SK-N-SH (cell line): Measurements from ENCODE around the gene BCAN. TPM values are rescaled to one million over a fixed set of nuclear protein-coding genes. Genes with fewer than 3 reads are reported as not detected.

Experiments used
- CTCF ChIA-PET: fragments of 300-600, 350-600 bp; formaldehyde crosslinking; extraction: SDS; loops from one replicate; lab custom pipeline; 2021; lab: Yijun Ruan, JAX
- POLR2A ChIA-PET: fragments of 350-600 bp; sonication (Branson Sonifier 250); formaldehyde crosslinking; extraction: SDS; loops from one replicate; lab custom pipeline; 2020; ENCODE audit warnings: antibody characterized with exemption, inconsistent platforms; lab: Yijun Ruan, JAX
- DNase-seq: peaks from one replicate; pipeline ENCODE4 v3.0.0; 2012
- H2AFZ ChIP-seq: fragments of 200-600 bp; sonication (generic); 2 replicates; pipeline ENCODE4 v1.8.1; 2016; ENCODE audit warnings: antibody characterized with exemption, mild to moderate bottlenecking, low read depth
- H3F3A ChIP-seq: fragments of 200-600 bp; sonication (generic); replicated peaks from 2 replicates; pipeline ENCODE3; 2016; ENCODE audit warnings: antibody characterized with exemption, mild to moderate bottlenecking; ENCODE audit not compliant: insufficient read depth
- H3K27ac ChIP-seq, 2 experiments: fragments of 200-500 bp in 1 of 2; fragments of 200-600 bp in 1 of 2; sonication (Bioruptor generic) in 1 of 2; sonication (generic), shearing (Covaris generic) in 1 of 2; 2 replicates each; pipeline versions ENCODE4 v1.5.1 to v1.6.1; 2014 to 2016; ENCODE audit warnings: low read depth in 2 of 2, inconsistent platforms in 1 of 2, low read length in 1 of 2, mild to moderate bottlenecking in 1 of 2, mixed read lengths in 1 of 2
- H3K27me3 ChIP-seq: fragments of 200-600 bp; sonication (generic), shearing (Covaris generic); 2 replicates; pipeline ENCODE4 v1.6.1; 2016; ENCODE audit warnings: mixed run types; ENCODE audit not compliant: insufficient read depth
- H3K36me3 ChIP-seq, 2 experiments: fragments of 200-500 bp in 1 of 2; fragments of 200-600 bp in 1 of 2; sonication (Bioruptor generic) in 1 of 2; sonication (generic) in 1 of 2; replicated peaks in 1 of 2; 2 replicates each; pipeline versions ENCODE3 to v1.5.1; 2014 to 2016; ENCODE audit warnings: low read length in 1 of 2, mild to moderate bottlenecking in 1 of 2; ENCODE audit not compliant: insufficient read depth in 2 of 2, control insufficient read depth in 1 of 2
- H3K4me1 ChIP-seq, 2 experiments: fragments of 200-500 bp in 1 of 2; fragments of 200-600 bp in 1 of 2; sonication (Bioruptor generic) in 1 of 2; sonication (generic), shearing (Covaris generic) in 1 of 2; 2 replicates each; pipeline versions ENCODE4 v1.5.1 to v1.6.1; 2014 to 2016; ENCODE audit warnings: low read depth in 1 of 2, low read length in 1 of 2, mixed run types in 1 of 2; ENCODE audit not compliant: insufficient read depth in 2 of 2, control insufficient read depth in 1 of 2
- H3K4me2 ChIP-seq: fragments of 200-600 bp; sonication (generic), shearing (Covaris generic); 2 replicates; pipeline ENCODE4 v1.6.1; 2017; ENCODE audit warnings: mixed run types
- H3K4me3 ChIP-seq, 2 experiments: fragments of 200-500 bp in 1 of 2; fragments of 200-600 bp in 1 of 2; sonication (Bioruptor generic) in 1 of 2; sonication (generic), shearing (Covaris generic) in 1 of 2; 2 replicates each; pipeline versions ENCODE4 v1.5.1 to v1.8.1; 2014 to 2016; ENCODE audit warnings: low read depth in 2 of 2, inconsistent platforms in 1 of 2, low read length in 1 of 2, mild to moderate bottlenecking in 1 of 2, mixed read lengths in 1 of 2, moderate library complexity in 1 of 2
- H3K79me2 ChIP-seq: fragments of 200-600 bp; sonication (generic); 2 replicates; pipeline ENCODE4 v1.8.1; 2017; ENCODE audit warnings: mild to moderate bottlenecking; ENCODE audit not compliant: insufficient read depth
- H3K9ac ChIP-seq: fragments of 200-600 bp; sonication (generic); 2 replicates; pipeline ENCODE4 v1.6.1; 2017; ENCODE audit warnings: mixed run types
- H3K9me2 ChIP-seq: fragments of 200-600 bp; sonication (generic); 2 replicates; pipeline ENCODE4 v1.6.1; 2017; ENCODE audit warnings: mixed run types
- H3K9me3 ChIP-seq: fragments of 200-600 bp; sonication (generic); 2 replicates; pipeline ENCODE4 v1.6.1; 2017; ENCODE audit warnings: mixed run types, mild to moderate bottlenecking, moderate library complexity
- H4K20me1 ChIP-seq: fragments of 200-600 bp; sonication (generic); 2 replicates; pipeline ENCODE4 v1.6.1; 2017; ENCODE audit warnings: mild to moderate bottlenecking, mixed run types; ENCODE audit not compliant: insufficient read depth
- CHD2 ChIP-seq: fragments of 150-350 bp; IDR thresholded peaks from 2 replicates; pipeline ENCODE4 v1.6.1; 2018; ENCODE audit warnings: low read length; ENCODE audit not compliant: partially characterized antibody
- CTCF ChIP-seq: fragments of 200-600 bp; sonication (generic); IDR thresholded peaks from 2 replicates; pipeline ENCODE4 v1.6.1; 2017; ENCODE audit warnings: antibody characterized with exemption, mild to moderate bottlenecking, moderate library complexity
- ELF1 ChIP-seq: IDR thresholded peaks from 2 replicates; pipeline ENCODE4 v1.4.0; 2012
- EP300 ChIP-seq, 2 experiments: IDR thresholded peaks; 2 replicates each; pipeline versions ENCODE4 v1.4.0 to v1.6.1; 2012; ENCODE audit warnings: borderline replicate concordance in 1 of 2, low read depth in 1 of 2, low read length in 1 of 2
- IRF3 ChIP-seq: fragments of 150-350 bp; IDR thresholded peaks from 2 replicates; pipeline ENCODE4 v1.6.1; 2016; ENCODE audit warnings: mild to moderate bottlenecking, low read depth, low read length
- JUND ChIP-seq: IDR thresholded peaks from 2 replicates; pipeline ENCODE4 v1.4.0; 2012
- NFIC ChIP-seq: IDR thresholded peaks from 2 replicates; pipeline ENCODE4 v1.4.0; 2012; ENCODE audit warnings: borderline replicate concordance
- PBX3 ChIP-seq: IDR thresholded peaks from 2 replicates; pipeline ENCODE4; 2012
- RFX5 ChIP-seq: IDR thresholded peaks from 2 replicates; pipeline ENCODE4 v1.6.1; 2012; ENCODE audit warnings: mild to moderate bottlenecking, improper control_type of control experiment, low read length
- RXRA ChIP-seq: IDR thresholded peaks from 2 replicates; pipeline ENCODE4 v1.4.0; 2012; ENCODE audit warnings: low read depth, mild to moderate bottlenecking, borderline replicate concordance
- WGBS: methylation state at CpG from one replicate; pipeline ENCODE4 v1.1.6; 2017; ENCODE audit warnings: low lambda C conversion rate; 5-methylcytosine and 5-hydroxymethylcytosine counted together
- polyA plus RNA-seq, 3 experiments: library from polyadenylated mRNA; depleted of rRNA; stranded (reverse); fragments of >200 nt; gene quantifications; 2 replicates each; pipeline ENCODE4 v1.2.3, GENCODE V29; 2012

The BCAN gene
- polyA plus RNA-seq, 1 of the 3 experiments (the other 2 are of a cell fraction) = 0.25 TPM

- POLR2A ChIA-PET = interaction anchor here (1.0 kb wide), 1 partner anchor 143 kb away, joined by 3 read pairs; the partner anchor contains the start of gene MEF2D
Observed at GRCh38 chr1:156643049-156643777, 1.3 kb downstream of the BCAN start.

GRCh38 chr1:156643778-156644092 is 1.8 kb downstream of the BCAN start:
- POLR2A ChIA-PET = interaction anchor here (1.0 kb wide), 1 partner anchor 143 kb away, joined by 3 read pairs; the partner anchor contains the start of gene MEF2D

More at GRCh38 chr1:156643049-156643777, 1.3 kb downstream of the BCAN start:
- Histone ChIP-seq H3K4me3 (no peak overlapping the region), H3K36me3 (no peaks in the 10 kb centered on the region), H3K27me3 (peaks cover 22% of the 10 kb centered on the region), H3K9ac (no peak overlapping the region), H4K20me1 (no peaks in the 10 kb centered on the region), H3K9me3 (no peaks in the 10 kb centered on the region), H3K79me2 (no peaks in the 10 kb centered on the region), H2AFZ (no peak overlapping the region), H3K4me2 (no peak overlapping the region), H3K27ac (no peak overlapping the region), H3K9me2 (no peaks in the 10 kb centered on the region), H3F3A (peaks cover 5% of the 10 kb centered on the region), H3K4me1 (peaks cover 0 to 30% of the 10 kb centered on the region in 2 experiments; a peak in 1 of 4 replicates)
- WGBS = 81% methylated on average over 6 of the region's 7 CpGs
- no peak for TF ChIP-seq RXRA
- TF ChIP-seq CTCF = no peak
- no peak for DNase-seq
- CTCF ChIA-PET = interaction anchor here (0.8 to 17.8 kb wide), 9 partner anchors 15 to 284 kb away, joined by 3 to 252 read pairs (median 6); partner anchors contain the start of genes HAPLN2 and NES

More at GRCh38 chr1:156643778-156644092, 1.8 kb downstream of the BCAN start:
- H3K27ac ChIP-seq = no peak overlapping the region
- peaks cover 0 to 25% of the 10 kb centered on the region in 2 experiments; a peak in 1 of 4 replicates for H3K4me1 ChIP-seq
- DNase-seq = no peak
- no peak for TF ChIP-seq RFX5
- TF ChIP-seq NFIC = no peak
- no peak for TF ChIP-seq JUND
- TF ChIP-seq CTCF = no peak
- no peak for TF ChIP-seq IRF3
- no peak for TF ChIP-seq ELF1
- no peak for TF ChIP-seq CHD2
- no peak for TF ChIP-seq PBX3
- no peak for TF ChIP-seq EP300 (IDR thresholded peaks at IDR 0.05; ENCODE audit: borderline replicate concordance in 1 of 2, low read depth in 1 of 2, low read length in 1 of 2)
- TF ChIP-seq, all 33 proteins: peak for 0
- H3K36me3 ChIP-seq = no peaks in the 10 kb centered on the region
- no peak overlapping the region for H3K9ac ChIP-seq
- no peak overlapping the region for H2AFZ ChIP-seq
- H3K4me2 ChIP-seq = no peak overlapping the region
- H3K9me3 ChIP-seq = no peaks in the 10 kb centered on the region
- H3F3A ChIP-seq = peaks cover 5% of the 10 kb centered on the region
- H3K27me3 ChIP-seq = peaks cover 20% of the 10 kb centered on the region
- CTCF ChIA-PET = interaction anchor here (0.6 to 17.8 kb wide), 9 partner anchors 15 to 284 kb away, joined by 3 to 252 read pairs (median 6); partner anchors contain the start of genes HAPLN2 and NES
- no peaks in the 10 kb centered on the region for H3K9me2 ChIP-seq
- H4K20me1 ChIP-seq = no peaks in the 10 kb centered on the region
- H3K4me3 ChIP-seq = no peak overlapping the region
- 88% methylated on average over 7 of the region's 7 CpGs for WGBS
- H3K79me2 ChIP-seq = no peaks in the 10 kb centered on the region
